Lower leg skin (tissue), 3 donors: ENCODE data around the gene LYAR.

ENCODE experiments used
- POLR2A ChIP-seq, 2 donors: fragments of 450-650 bp; IDR thresholded peaks; one replicate each; pipeline ENCODE4 v1.6.1; 2016 to 2017; ENCODE audit warnings: antibody characterized with exemption in 2 of 2, mild to moderate bottlenecking in 1 of 2, moderate library complexity in 1 of 2
- TF ChIP-seq, protein P1 (sequence below), 3 donors: fragments of 450-650 bp; IDR thresholded peaks; one replicate each; pipeline ENCODE4 v1.5.1; 2016; ENCODE audit warnings: antibody characterized with exemption in 3 of 3, mild to moderate bottlenecking in 3 of 3, moderate library complexity in 2 of 3

DNA sequence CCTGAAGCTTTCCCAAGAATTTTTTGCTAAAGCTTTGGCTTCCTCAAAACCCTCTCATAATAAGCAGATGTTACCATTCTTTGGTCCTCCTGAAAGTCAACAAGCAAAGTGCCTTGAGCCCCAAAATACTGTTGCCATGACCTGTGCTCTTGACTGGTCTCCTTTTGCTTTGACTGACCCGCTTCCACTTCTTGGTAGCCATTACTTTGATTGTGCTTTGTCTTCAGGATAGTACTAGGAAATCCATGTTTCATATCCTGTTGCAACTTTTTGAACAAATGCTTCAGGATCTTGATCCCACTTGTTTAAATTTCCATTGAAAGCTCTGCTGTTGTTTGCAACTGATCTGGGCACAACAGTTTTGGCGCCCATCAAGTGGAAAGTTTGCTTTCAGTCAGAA lies 56.3 kb downstream of the LYAR start:
- TF ChIP-seq, protein P1, sequence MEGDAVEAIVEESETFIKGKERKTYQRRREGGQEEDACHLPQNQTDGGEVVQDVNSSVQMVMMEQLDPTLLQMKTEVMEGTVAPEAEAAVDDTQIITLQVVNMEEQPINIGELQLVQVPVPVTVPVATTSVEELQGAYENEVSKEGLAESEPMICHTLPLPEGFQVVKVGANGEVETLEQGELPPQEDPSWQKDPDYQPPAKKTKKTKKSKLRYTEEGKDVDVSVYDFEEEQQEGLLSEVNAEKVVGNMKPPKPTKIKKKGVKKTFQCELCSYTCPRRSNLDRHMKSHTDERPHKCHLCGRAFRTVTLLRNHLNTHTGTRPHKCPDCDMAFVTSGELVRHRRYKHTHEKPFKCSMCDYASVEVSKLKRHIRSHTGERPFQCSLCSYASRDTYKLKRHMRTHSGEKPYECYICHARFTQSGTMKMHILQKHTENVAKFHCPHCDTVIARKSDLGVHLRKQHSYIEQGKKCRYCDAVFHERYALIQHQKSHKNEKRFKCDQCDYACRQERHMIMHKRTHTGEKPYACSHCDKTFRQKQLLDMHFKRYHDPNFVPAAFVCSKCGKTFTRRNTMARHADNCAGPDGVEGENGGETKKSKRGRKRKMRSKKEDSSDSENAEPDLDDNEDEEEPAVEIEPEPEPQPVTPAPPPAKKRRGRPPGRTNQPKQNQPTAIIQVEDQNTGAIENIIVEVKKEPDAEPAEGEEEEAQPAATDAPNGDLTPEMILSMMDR (IDR thresholded peaks at IDR 0.05): no peak
- TF ChIP-seq POLR2A (IDR thresholded peaks at IDR 0.05): no peak
